ENCODE results near the gene CACNB2.
"Not testable (repeated sequence)": the region's sequence is repeated elsewhere in the genome, so short reads cannot be mapped to it uniquely, and the experiment has no call there.

The CACNB2 gene

GRCh38 chr10:18532881-18533535 is 392.8 kb downstream of the CACNB2 start:
- no peak for FAIRE-seq

DNA sequence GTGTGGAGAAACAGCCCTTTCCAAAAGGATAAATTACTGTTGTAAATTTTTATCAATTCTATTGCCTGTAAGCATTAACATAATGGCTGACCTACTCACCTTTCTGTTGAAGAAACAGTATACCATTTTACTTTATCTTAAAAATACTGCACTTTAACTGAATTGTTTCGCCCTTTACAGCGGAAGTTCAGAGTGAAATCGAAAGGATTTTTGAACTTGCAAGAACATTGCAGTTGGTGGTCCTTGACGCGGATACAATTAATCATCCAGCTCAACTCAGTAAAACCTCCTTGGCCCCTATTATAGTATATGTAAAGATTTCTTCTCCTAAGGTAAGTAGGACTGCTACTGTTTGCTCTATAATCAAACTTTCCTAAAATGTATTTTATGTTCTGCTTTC is 393.7 kb downstream of the CACNB2 start:
- no peak for FAIRE-seq

DNA sequence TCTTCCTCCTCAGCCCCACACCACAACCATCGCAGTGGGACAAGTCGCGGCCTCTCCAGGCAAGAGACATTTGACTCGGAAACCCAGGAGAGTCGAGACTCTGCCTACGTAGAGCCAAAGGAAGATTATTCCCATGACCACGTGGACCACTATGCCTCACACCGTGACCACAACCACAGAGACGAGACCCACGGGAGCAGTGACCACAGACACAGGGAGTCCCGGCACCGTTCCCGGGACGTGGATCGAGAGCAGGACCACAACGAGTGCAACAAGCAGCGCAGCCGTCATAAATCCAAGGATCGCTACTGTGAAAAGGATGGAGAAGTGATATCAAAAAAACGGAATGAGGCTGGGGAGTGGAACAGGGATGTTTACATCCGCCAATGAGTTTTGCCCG is 399.1 kb downstream of the CACNB2 start:
- FAIRE-seq = no peak

- FAIRE-seq = no peak
Measured at GRCh38 chr10:18540195-18540594, 400.0 kb downstream of the CACNB2 start.

DNA sequence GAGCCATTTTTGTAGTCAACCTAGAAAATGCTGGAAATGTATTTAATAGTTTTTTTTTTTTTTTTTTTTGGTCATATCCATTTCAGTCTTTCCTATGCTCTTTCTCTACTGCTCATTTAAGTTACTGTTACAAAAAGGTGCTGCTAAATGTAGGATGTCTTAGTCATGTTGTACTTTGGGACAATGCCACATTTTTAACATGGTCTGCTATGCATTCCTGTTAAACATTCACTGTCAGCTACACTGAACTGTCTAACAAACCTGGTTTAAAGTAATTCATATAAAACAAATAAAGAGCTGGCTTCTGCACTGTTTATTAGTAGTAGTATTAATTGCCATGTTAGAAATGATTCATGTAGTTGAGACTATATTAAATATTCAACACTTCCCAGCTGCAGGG is 402.6 kb downstream of the CACNB2 start:
- no peak for FAIRE-seq

GRCh38 chr10:18545621-18546305 is 405.5 kb downstream of the CACNB2 start:
- no peak for FAIRE-seq

- no peak for FAIRE-seq
Measured at GRCh38 chr10:18549105-18549504, 408.9 kb downstream of the CACNB2 start.

DNA sequence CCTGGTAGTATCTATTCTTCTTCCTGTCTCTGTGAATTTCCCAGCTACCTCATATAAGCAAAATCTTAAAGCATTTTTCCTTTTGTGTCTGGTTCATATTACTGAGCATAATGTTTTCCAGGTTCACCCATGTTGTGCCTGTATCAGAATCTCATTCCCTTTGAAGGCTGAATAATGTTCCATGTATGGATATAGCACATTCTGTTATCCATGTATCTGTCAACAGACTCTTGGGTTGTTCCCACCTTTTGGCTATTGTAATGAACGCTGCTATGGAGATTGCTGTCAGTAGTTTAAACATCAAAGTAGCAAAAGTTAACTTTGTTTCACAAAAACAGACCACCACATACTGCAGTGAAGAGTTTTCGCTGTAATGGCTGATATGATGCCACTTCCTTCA is 411.2 kb downstream of the CACNB2 start:
- no peak for FAIRE-seq

- FAIRE-seq = no peak
Measured at GRCh38 chr10:18554479-18554878, 414.3 kb downstream of the CACNB2 start.

DNA sequence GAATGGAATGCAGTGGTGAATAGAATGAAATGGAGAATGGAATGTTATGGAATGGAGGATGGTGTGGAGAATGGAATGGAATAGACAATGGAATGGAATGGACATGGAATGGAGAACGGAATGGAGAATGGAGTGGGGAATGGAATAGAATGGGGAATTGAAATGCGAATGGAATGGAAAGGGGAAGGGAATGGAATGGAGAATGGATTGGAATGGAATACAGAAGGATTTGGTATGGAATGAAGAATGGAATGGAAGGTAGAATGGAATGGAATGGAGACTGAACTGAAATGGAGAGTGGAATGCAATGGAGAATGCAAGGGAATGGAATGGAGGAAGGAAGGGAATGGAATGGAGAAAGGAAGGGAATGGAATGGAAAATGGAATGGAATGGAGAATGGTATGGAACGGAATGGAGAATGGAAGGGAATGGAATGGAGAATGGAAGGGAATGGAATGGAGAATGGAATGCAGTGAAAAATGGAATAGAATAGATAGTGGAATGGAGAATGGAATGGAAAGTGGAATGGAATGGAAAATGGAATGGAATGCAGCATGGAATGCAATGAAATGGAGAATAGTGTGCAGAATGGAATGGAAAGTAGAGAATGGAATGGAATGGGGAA is 416.4 kb downstream of the CACNB2 start:
- FAIRE-seq = no peak

DNA sequence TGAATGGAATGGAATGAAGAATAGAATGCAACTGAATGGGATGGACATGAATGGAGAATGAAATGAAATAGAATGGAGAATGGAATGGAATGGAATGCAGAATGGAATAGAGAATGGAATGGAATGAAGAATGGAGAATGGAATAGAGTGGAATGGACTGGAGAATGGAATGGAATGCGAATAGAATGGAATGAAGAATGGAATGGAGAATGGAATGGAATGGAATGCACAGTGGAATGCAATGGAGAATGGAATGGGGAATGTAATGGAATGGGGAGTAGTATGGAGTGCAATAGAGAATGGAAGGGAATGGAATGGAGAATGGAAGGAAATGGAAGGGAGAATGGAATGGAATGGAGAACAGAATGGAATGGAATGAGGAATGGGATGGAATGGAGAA is 417.7 kb downstream of the CACNB2 start:
- FAIRE-seq = no peak

DNA sequence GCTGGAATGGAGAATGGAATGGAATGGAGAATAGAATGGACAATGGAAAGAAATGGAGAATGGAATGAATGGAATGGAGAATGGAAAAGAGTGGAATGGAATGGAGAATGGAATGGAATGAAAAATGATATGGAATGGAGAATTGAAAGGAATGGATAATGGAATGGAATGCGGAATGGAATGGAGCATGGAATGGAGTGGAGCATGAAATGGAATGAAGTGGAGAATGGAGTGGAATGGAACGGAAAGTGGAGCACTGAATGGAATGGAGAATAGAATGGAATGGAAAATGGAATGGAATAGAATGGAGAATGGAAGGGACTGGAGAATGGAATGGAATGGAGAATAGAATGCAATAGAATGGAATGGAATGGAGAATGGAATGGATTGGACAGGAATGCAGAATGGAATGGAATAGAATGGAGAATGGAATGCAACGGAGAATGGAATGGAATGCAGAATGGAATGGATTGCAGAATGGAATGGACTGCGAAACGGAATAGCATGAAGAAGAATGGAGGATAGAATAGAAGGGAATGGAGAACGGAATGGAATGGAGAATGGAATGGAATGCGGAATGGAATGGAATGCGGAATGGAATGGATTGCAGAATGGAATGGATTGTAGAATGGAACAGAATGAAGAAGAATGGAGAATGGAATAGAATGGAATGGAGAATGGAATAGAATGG is 421.8 kb downstream of the CACNB2 start:
- no peak for FAIRE-seq

- no peak for FAIRE-seq
Measured at GRCh38 chr10:18563003-18563726, 422.9 kb downstream of the CACNB2 start.

GRCh38 chr10:18565006-18565405 is 424.8 kb downstream of the CACNB2 start:
- FAIRE-seq = no peak

- no peak for FAIRE-seq
Measured at GRCh38 chr10:18566177-18566576, 426.0 kb downstream of the CACNB2 start.

DNA sequence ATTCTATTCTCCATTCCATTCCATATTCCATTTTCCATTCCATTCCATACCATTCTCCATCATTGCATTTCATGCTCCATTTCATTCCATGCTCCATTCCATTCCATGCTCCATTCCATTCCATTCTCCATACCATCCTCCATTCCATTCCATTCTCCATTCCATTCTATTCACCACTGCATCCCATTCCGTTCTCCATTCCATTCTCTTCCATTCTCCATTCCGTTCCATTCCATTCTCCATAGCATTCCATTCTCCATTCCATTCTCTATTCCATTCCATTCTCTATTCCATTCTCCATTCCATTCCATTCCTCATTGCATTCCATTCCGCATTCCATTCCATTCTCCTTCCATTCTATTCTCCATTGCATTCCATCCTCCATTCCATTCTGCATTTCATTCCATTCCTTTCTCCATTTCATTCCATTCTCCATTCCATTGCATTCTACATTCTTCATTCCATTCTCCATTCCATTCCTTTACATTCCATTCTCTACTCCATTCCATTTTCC is 427.2 kb downstream of the CACNB2 start:
- no peak for FAIRE-seq

GRCh38 chr10:18570386-18570785 is 430.2 kb downstream of the CACNB2 start:
- FAIRE-seq = not testable (repeated sequence)

GRCh38 chr10:18571076-18571475 is 430.9 kb downstream of the CACNB2 start:
- FAIRE-seq = no peak

DNA sequence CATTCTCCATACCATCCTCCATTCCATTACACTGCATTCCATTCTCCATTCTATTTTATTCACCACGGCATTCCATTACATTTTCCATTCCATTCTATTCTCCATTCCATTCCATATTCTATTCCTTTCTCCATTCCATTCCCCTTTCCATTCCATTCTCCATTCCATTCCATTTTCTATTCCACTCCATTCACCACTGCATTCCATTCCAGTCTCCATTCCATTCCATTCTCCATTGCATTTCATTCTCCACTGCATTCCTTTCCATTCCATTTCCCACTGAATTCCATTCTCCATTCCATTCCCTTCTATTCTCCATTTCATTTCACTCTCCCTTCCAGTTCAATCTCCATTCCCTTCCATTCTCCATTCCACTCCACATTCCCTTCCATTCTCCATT is 431.6 kb downstream of the CACNB2 start:
- FAIRE-seq = no peak

GRCh38 chr10:18572959-18573561 is 432.8 kb downstream of the CACNB2 start:
- no peak for FAIRE-seq

DNA sequence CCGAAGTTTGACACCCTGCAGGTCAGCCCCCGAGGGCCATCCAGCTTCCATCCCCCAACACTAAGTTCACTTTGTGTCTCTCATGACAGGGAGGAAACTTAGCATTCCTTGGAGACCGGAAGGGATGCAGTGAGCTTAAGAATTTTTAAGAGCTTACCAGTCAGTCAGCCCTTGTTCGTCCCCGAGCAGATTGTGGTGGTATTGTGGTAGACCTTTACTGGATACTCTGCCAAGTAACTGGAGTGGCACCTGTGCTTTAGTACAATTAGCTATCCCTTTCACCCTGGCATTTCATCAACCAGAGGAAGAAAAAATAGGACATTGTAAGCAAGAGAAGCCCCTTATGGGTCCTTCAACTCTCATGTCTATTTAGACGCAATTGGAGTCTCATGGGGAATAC is 436.4 kb downstream of the CACNB2 start:
- no peak for FAIRE-seq

All from A204.1 (cell line).